H9 (cell line): Measurements from ENCODE around the gene ANKRD17. TPM values are rescaled to one million over a fixed set of nuclear protein-coding genes. Genes with fewer than 3 reads are reported as not detected.

Experiments
- DNase-seq: peaks from one replicate; pipeline ENCODE4 v3.0.0-alpha.2; 2017
- H2AFZ ChIP-seq: one replicate; pipeline ENCODE4 v1.6.1; 2013; ENCODE audit warnings: mild to moderate bottlenecking, low read length, control low read depth, moderate library complexity
- H2AK5ac ChIP-seq: 2 replicates; pipeline ENCODE4 v1.6.1; 2013; ENCODE audit warnings: low read length, control low read depth, mixed read lengths; ENCODE audit not compliant: insufficient read length
- H2BK120ac ChIP-seq: one replicate; pipeline ENCODE4 v1.6.1; 2013; ENCODE audit warnings: low read depth, mild to moderate bottlenecking, low read length, control low read depth, inconsistent platforms; ENCODE audit not compliant: poor library complexity, severe bottlenecking
- H2BK12ac ChIP-seq: 2 replicates; pipeline ENCODE4 v1.6.1; 2013; ENCODE audit warnings: low read length, control low read depth, mixed read lengths, low read depth; ENCODE audit not compliant: insufficient read length
- H2BK15ac ChIP-seq: 2 replicates; pipeline ENCODE4 v1.6.1; 2013; ENCODE audit warnings: low read depth, low read length, control low read depth
- H2BK20ac ChIP-seq: one replicate; pipeline ENCODE4 v1.6.1; 2013; ENCODE audit warnings: low read depth, mild to moderate bottlenecking, low read length, control low read depth, inconsistent platforms; ENCODE audit not compliant: poor library complexity, severe bottlenecking
- H2BK5ac ChIP-seq: 2 replicates; pipeline ENCODE4 v1.6.1; 2013; ENCODE audit warnings: low read length, control low read depth, mixed read lengths; ENCODE audit not compliant: insufficient read length
- H3K14ac ChIP-seq: 2 replicates; pipeline ENCODE4 v1.6.1; 2013; ENCODE audit warnings: low read length, control low read depth; ENCODE audit not compliant: insufficient read depth
- H3K18ac ChIP-seq: 2 replicates; pipeline ENCODE4 v1.6.1; 2013; ENCODE audit warnings: low read depth, mild to moderate bottlenecking, mixed read lengths, low read length, control low read depth; ENCODE audit not compliant: insufficient read length
- H3K23ac ChIP-seq: 2 replicates; pipeline ENCODE4 v1.6.1; 2013; ENCODE audit warnings: low read length, control low read depth, mixed read lengths, low read depth; ENCODE audit not compliant: insufficient read length
- H3K23me2 ChIP-seq: 2 replicates; pipeline ENCODE4 v1.6.1; 2013; ENCODE audit warnings: low read depth, mild to moderate bottlenecking, mixed read lengths, low read length, control low read depth; ENCODE audit not compliant: insufficient read length, poor library complexity, severe bottlenecking
- H3K27ac ChIP-seq: 2 replicates; pipeline ENCODE4 v1.5.1; 2013; ENCODE audit warnings: low read length, control low read depth, mixed read lengths, low read depth; ENCODE audit not compliant: insufficient read length
- H3K27me3 ChIP-seq: 2 replicates; pipeline ENCODE4 v1.6.1; 2013; ENCODE audit warnings: low read length, control low read depth, inconsistent platforms; ENCODE audit not compliant: insufficient read depth
- H3K4ac ChIP-seq: 2 replicates; pipeline ENCODE4 v1.6.1; 2013; ENCODE audit warnings: low read depth, mild to moderate bottlenecking, control low read depth, inconsistent platforms, low read length, moderate library complexity
- H3K4me1 ChIP-seq: 2 replicates; pipeline ENCODE4 v1.6.1; 2013; ENCODE audit warnings: low read length, control low read depth, inconsistent platforms; ENCODE audit not compliant: insufficient read depth
- H3K4me2 ChIP-seq: 2 replicates; pipeline ENCODE4 v1.6.1; 2013; ENCODE audit warnings: low read length, control low read depth, mixed read lengths; ENCODE audit not compliant: insufficient read length, insufficient read depth
- H3K56ac ChIP-seq: 2 replicates; pipeline ENCODE4 v1.6.1; 2013; ENCODE audit warnings: low read depth, mild to moderate bottlenecking, mixed read lengths, low read length, control low read depth; ENCODE audit not compliant: insufficient read length
- H3K79me1 ChIP-seq: 2 replicates; pipeline ENCODE4 v1.6.1; 2013; ENCODE audit warnings: low read depth, mild to moderate bottlenecking, moderate library complexity, low read length, control low read depth, inconsistent platforms; ENCODE audit not compliant: insufficient read depth, poor library complexity, severe bottlenecking
- H3K79me2 ChIP-seq: 2 replicates; pipeline ENCODE4 v1.6.1; 2013; ENCODE audit warnings: low read length, control low read depth, inconsistent platforms; ENCODE audit not compliant: insufficient read depth
- H3K9ac ChIP-seq: 2 replicates; pipeline ENCODE4 v1.6.1; 2013; ENCODE audit warnings: low read length, control low read depth, mixed read lengths; ENCODE audit not compliant: insufficient read length; ENCODE audit errors: extremely low read depth
- H3K9me3 ChIP-seq: one replicate; pipeline ENCODE4 v1.6.1; 2013; ENCODE audit warnings: low read depth, low read length, inconsistent platforms; ENCODE audit not compliant: control insufficient read depth
- H3T11ph ChIP-seq: one replicate; pipeline ENCODE4 v1.6.1; 2013; ENCODE audit warnings: mild to moderate bottlenecking, low read length, control low read depth, inconsistent platforms
- H4K20me1 ChIP-seq: one replicate; pipeline ENCODE4 v1.6.1; 2013; ENCODE audit not compliant: control insufficient read depth, insufficient read length, insufficient read depth
- H4K5ac ChIP-seq: 2 replicates; pipeline ENCODE4 v1.6.1; 2013; ENCODE audit warnings: low read depth, mild to moderate bottlenecking, mixed read lengths, low read length, control low read depth; ENCODE audit not compliant: insufficient read length
- H4K8ac ChIP-seq: replicated peaks from 2 replicates; pipeline ENCODE4 v1.6.1; 2013; ENCODE audit warnings: low read length, control low read depth, mixed read lengths, low read depth; ENCODE audit not compliant: insufficient read length
- H4K91ac ChIP-seq: 2 replicates; pipeline ENCODE4 v1.6.1; 2013; ENCODE audit warnings: low read depth, mild to moderate bottlenecking, moderate library complexity, mixed read lengths, low read length, control low read depth; ENCODE audit not compliant: insufficient read length
- H3K27ac Mint-ChIP-seq, 3 experiments: 2 replicates in 2 of 3; 3 replicates in 1 of 3; pipeline ENCODE4 v1.8.0; 2020 to 2021; ENCODE audit warnings: mixed read lengths in 3 of 3, mild to moderate bottlenecking in 1 of 3, moderate library complexity in 1 of 3
- H3K27me3 Mint-ChIP-seq: 2 replicates; pipeline ENCODE4 v1.8.0; 2021; ENCODE audit warnings: low read depth, mild to moderate bottlenecking, moderate library complexity, mixed read lengths
- H3K36me3 Mint-ChIP-seq, 3 experiments: 2 replicates in 2 of 3; 3 replicates in 1 of 3; pipeline ENCODE4 v1.8.0; 2020 to 2021; ENCODE audit warnings: low read depth in 3 of 3, mixed read lengths in 3 of 3; ENCODE audit not compliant: insufficient read depth in 1 of 3
- H3K4me1 Mint-ChIP-seq, 2 experiments: 2 replicates each; pipeline ENCODE4 v1.8.0; 2020; ENCODE audit warnings: mixed read lengths in 2 of 2
- H3K4me3 Mint-ChIP-seq, 2 experiments: 2 replicates in 1 of 2; 3 replicates in 1 of 2; pipeline ENCODE4 v1.8.0; 2020 to 2021; ENCODE audit warnings: mild to moderate bottlenecking in 2 of 2, mixed read lengths in 2 of 2, moderate library complexity in 1 of 2
- H3K9me3 Mint-ChIP-seq, 2 experiments: 2 replicates in 1 of 2; 3 replicates in 1 of 2; pipeline ENCODE4 v1.8.0; 2020; ENCODE audit warnings: mild to moderate bottlenecking in 2 of 2, mixed read lengths in 2 of 2, moderate library complexity in 1 of 2
- WGBS: extraction: QIAGEN DNeasy Blood & Tissue Kit; methylation state at CpG from one replicate; pipeline ENCODE4 v1.1.7; 2013; ENCODE audit warnings: missing lambda C conversion rate, low lambda C conversion rate, mixed read lengths; ENCODE audit not compliant: insufficient read length; ENCODE audit errors: extremely low coverage; 5-methylcytosine and 5-hydroxymethylcytosine counted together
- total RNA-seq: library from RNA; stranded (reverse); gene quantifications from 2 replicates; pipeline ENCODE4 v1.2.1, GENCODE V29; 2021
- TF ChIP-seq, protein P1 (sequence below): fragments of 200-600 bp; sonication (generic); conservative IDR thresholded peaks from 3 replicates; pipeline ENCODE4 v1.8.0; 2021; ENCODE audit warnings: antibody characterized with exemption, mild to moderate bottlenecking

The ANKRD17 gene
- total RNA-seq, 1 experiment from 2014 or later = 82.4 TPM

DNA sequence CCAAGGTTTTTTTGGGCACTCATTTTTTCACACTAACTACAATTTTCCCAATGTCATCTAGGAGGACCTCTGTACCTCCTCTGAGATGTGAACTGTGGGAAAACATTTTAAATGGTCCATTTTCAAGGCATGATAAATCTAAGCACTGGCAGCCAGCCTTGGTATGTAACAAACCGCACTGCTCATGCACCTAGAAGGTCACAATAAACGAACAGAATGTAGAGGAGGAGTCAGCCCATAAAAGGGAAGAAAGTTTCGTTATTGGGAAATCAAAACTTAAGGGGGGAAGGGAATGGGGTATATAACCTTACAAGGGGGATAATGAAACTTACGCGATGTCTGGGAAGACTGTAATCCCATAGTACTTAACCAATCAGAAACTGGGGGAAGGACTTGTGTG is 205.5 kb downstream of the ANKRD17 start:
- no peak overlapping the region for H3T11ph ChIP-seq
- no peak overlapping the region for H2BK120ac ChIP-seq
- H3K56ac ChIP-seq = no peak overlapping the region
- no peak overlapping the region for H4K91ac ChIP-seq
- H3K4me1 Mint-ChIP-seq = peaks cover 29 to 33% of the 10 kb centered on the region in 2 experiments
- H3K9me3 Mint-ChIP-seq = no peaks in the 10 kb centered on the region
- H3K4me2 ChIP-seq = no peak overlapping the region
- H3K9me3 ChIP-seq = no peaks in the 10 kb centered on the region
- no peaks in the 10 kb centered on the region for H3K27me3 ChIP-seq
- no peak overlapping the region for H3K9ac ChIP-seq
- H2BK20ac ChIP-seq = no peak overlapping the region
- H4K5ac ChIP-seq = no peak overlapping the region
- H3K4ac ChIP-seq = no peak overlapping the region
- no peak overlapping the region for H2BK12ac ChIP-seq
- H3K4me3 Mint-ChIP-seq = no peak overlapping the region
- peaks cover 13% of the 10 kb centered on the region; the same call in 1 of the 2 replicates for H3K4me1 ChIP-seq
- peaks cover 2 to 21% (median 16%) of the 10 kb centered on the region in 3 experiments; a peak in 5 of 7 replicates for H3K36me3 Mint-ChIP-seq
- no peak overlapping the region for H3K27ac ChIP-seq
- H3K23me2 ChIP-seq = no peaks in the 10 kb centered on the region
- H3K14ac ChIP-seq = no peak overlapping the region
- no peaks in the 10 kb centered on the region for H3K79me1 ChIP-seq
- WGBS = no CpG with 5 or more reads among the region's 5 CpGs
- no peak overlapping the region for H3K18ac ChIP-seq
- no peak overlapping the region for H2AFZ ChIP-seq
- no peak overlapping the region; a peak in 2 of 7 replicates for H3K27ac Mint-ChIP-seq
- no peaks in the 10 kb centered on the region for H3K79me2 ChIP-seq
- no peak overlapping the region for H2BK15ac ChIP-seq
- no peaks in the 10 kb centered on the region for H4K20me1 ChIP-seq
- no peaks in the 10 kb centered on the region for H3K27me3 Mint-ChIP-seq
- TF ChIP-seq, protein P1, sequence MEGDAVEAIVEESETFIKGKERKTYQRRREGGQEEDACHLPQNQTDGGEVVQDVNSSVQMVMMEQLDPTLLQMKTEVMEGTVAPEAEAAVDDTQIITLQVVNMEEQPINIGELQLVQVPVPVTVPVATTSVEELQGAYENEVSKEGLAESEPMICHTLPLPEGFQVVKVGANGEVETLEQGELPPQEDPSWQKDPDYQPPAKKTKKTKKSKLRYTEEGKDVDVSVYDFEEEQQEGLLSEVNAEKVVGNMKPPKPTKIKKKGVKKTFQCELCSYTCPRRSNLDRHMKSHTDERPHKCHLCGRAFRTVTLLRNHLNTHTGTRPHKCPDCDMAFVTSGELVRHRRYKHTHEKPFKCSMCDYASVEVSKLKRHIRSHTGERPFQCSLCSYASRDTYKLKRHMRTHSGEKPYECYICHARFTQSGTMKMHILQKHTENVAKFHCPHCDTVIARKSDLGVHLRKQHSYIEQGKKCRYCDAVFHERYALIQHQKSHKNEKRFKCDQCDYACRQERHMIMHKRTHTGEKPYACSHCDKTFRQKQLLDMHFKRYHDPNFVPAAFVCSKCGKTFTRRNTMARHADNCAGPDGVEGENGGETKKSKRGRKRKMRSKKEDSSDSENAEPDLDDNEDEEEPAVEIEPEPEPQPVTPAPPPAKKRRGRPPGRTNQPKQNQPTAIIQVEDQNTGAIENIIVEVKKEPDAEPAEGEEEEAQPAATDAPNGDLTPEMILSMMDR = no peak
- H2AK5ac ChIP-seq = no peak overlapping the region
- no peak overlapping the region for H2BK5ac ChIP-seq
- DNase-seq = no peak
- H3K23ac ChIP-seq = no peak overlapping the region
- H4K8ac ChIP-seq = no peak overlapping the region
